AG08396 (cell line): ENCODE data around the gene INPP5J.
A peak's percentile ranks its signal among the peaks of the same experiment; 100 is the strongest.
"Not testable (repeated sequence)": the region's sequence is repeated elsewhere in the genome, so short reads cannot be mapped to it uniquely, and the experiment has no call there.

Source experiments
- DNase-seq: peaks from one replicate; pipeline ENCODE4 v3.0.0; 2012; ENCODE audit warnings: low spot score, mixed read lengths

The INPP5J gene, protein sequence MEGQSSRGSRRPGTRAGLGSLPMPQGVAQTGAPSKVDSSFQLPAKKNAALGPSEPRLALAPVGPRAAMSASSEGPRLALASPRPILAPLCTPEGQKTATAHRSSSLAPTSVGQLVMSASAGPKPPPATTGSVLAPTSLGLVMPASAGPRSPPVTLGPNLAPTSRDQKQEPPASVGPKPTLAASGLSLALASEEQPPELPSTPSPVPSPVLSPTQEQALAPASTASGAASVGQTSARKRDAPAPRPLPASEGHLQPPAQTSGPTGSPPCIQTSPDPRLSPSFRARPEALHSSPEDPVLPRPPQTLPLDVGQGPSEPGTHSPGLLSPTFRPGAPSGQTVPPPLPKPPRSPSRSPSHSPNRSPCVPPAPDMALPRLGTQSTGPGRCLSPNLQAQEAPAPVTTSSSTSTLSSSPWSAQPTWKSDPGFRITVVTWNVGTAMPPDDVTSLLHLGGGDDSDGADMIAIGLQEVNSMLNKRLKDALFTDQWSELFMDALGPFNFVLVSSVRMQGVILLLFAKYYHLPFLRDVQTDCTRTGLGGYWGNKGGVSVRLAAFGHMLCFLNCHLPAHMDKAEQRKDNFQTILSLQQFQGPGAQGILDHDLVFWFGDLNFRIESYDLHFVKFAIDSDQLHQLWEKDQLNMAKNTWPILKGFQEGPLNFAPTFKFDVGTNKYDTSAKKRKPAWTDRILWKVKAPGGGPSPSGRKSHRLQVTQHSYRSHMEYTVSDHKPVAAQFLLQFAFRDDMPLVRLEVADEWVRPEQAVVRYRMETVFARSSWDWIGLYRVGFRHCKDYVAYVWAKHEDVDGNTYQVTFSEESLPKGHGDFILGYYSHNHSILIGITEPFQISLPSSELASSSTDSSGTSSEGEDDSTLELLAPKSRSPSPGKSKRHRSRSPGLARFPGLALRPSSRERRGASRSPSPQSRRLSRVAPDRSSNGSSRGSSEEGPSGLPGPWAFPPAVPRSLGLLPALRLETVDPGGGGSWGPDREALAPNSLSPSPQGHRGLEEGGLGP

DNA sequence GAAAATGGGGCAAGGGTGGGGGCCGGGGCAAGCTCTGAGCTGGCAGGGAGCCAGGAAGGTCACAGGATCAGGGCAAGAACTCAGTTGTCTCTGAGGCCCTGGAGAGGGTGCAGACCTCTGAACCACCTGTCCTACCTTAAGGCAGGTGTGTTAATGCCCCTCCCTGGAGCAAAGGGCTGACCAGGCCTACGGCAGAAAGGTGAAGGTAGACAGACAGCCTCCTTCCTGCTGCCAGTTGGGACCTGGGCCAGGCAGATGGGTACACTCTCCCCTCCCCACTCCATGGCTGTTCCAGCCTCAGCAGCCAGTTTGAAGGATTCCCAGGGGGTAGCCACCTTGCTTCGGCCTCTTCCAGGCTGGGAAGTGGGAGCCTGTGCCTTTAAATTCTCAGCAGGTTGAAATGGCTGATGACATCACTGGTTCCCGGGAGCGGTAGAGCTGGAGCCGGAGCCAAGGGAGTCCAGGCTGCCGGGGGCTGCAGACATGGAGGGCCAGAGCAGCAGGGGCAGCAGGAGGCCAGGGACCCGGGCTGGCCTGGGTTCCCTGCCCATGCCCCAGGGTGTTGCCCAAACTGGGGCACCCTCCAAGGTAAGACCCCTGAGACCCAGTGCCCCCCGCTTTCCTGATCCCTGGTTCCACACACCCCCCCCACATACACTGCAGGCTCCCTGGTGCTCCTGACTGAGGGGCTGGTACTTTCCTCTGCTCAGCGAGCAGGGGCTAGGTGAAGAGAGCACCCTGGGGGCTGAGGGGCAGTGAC, at the start of gene INPP5J:
TSS of gene INPP5J (plus strand) at position 435 of the 760 bp plus-strand sequence. CDS start at position 484, 49 bp downstream.
- peak; percentile 77 for DNase-seq

DNA sequence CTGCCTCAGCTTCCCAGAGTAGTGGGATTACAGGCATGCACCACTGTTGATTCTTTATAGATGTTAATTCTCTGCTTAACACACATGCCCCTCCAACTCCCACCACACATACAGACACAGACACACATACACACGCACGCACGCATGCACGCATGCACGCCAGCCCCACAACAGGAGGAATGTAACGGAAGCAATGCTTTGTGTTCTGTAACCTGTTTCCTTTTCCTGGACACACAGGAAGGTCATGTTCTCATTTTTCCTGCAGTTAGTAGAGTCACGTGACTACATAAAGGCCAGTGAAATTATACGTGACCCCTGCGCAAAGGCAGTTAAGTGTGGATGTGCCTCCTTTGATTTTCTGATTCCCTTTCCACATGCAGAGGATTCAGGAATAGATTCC, 49.6 kb upstream of the INPP5J start:
- not testable (repeated sequence) for DNase-seq

DNA sequence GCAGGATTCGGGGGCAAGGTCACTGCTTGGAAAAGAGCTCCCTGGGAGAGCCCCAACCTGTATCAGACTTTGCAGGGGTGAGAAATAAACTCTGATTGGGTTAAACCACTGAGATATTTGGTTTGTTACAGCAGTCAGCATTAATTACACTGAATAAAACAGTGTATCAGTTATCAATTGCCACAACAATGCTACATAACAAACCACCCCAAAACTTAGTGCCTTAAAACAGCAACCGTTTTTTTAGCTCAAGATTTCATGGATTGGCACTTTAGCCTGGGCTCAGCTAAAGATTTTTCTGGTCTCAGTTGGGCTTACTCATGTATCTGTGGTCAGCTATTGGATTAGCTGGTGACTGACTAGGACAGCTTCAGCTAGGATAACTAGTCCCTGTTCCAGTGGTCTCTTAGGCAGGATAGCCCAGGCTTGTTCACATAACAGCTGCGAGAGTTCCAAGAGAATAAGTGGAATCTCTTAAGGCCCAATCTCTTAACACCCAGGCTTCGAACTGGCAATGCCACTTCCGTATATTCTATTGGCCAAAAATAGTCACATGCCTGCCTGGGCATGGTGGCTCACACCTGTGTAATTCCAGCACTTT, 49.1 kb upstream of the INPP5J start:
- DNase-seq = not testable (repeated sequence)

DNA sequence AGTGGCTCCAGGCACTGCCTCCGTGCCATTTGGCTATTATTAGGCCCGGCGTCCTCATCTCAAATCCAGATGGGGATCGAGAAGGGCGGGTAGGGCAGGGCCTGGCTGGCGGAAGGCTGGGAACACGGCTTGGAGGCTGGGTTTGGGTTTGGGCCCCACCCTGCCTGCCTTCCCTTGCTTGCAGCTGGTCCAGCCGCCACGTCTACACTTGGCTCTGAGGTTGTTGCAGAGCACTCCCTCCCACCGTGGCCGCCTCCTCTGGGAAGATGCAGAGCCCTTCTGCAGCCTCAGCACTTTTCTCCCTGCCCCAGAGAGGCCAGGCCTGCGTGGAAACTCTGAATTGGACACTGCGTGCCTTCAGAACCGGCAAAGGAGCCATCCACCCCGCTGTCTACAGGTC, 46.8 kb upstream of the INPP5J start:
- DNase-seq = peak; percentile 69

DNA sequence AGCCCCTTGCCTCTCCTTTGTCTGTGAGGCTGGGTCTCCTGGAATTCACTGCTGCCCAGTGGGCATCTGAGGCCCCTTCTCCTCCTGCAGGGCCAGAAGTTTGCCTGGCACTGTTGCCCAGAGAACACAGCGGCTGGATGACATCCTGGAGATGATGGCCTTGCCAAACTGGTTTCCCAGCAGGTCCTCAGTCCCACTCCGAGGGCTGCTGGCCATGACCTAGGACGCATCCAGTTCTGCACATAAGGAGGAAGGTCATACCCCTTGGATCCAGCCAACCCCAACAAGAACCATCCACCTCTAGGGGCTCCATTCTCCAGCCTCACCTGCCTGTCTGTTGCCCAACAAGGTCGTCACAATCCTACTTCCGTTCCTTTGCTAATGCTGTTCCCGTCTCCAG, 45.1 kb upstream of the INPP5J start:
- no peak for DNase-seq

DNA sequence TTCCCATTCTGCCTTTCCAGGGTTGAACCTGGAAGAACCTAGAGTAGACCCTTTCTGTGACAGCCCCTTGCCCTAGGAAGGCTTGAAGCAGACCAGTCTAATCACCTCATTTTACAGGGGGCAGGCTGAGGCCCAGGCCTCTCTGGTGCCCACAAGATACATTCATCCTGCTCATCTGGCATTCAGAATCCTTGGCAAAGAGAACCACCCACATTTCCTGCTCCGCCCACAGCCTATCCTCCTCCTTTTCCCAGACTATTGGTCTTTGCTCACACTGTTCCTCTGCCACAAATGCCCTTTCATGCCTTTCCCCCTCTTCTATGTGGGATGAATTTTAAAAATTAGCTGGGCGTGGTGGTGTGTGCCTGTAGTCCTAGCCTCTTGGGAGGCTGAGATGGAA, 44.4 kb upstream of the INPP5J start:
- DNase-seq = peak; percentile 29

DNA sequence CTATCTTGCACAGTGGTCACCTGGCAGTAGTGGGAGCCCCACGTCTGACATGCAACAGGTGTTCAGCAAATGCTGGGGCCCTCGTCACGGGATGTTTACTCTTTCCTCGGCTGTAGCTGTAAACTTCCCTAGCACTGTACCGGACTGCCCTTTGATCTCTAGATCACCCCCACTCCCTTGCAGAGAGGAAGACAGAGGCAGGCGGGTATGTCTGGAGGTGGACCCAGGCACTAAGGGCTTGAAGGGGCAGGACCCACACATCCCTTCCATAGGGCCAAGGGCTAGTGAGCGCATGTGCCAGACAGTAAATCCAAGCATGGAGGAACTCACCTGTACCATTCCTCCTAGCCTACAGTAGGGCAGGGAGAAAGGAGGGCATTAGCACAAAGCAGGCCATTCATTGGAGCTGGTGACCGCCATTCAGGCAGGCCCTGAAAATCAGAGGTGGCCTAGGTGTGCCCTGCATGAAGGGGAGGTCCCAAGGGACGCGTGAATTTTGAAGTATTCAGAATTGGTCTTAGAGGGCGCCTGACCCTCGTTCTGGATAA, 43.6 kb upstream of the INPP5J start:
- no peak for DNase-seq

DNA sequence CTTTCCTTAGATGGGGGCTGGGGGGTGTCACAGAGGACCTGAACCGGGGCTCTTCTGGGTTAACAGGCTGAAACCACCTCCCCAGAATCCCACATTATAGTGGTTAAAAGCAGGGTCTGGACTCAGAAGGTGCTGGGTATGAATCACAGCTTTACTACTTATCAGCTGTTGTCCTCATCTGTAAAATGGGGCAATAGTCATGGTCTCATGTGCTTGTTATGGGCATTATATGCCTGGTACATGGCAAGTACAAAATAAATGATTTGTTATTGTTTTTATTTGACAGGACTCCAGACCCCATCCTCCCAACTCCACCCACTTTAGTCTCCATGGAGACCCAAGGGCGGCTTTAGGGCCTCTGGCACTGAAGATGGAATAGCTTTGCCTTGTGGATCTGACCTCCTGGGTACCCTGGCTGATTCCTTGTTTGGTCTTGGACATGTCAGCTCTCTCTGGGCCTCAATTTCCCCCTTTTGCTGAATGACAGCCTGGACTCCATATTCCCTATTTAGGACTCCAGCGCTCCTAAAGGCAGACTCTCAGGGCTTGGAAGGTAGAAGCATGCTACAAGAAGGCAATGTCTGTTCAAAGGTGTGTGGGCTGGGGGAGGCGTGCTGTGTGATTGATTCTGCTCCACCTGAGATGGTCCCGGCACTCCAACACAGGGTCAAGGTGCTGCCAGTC, 42.5 kb upstream of the INPP5J start:
- DNase-seq = no peak

DNA sequence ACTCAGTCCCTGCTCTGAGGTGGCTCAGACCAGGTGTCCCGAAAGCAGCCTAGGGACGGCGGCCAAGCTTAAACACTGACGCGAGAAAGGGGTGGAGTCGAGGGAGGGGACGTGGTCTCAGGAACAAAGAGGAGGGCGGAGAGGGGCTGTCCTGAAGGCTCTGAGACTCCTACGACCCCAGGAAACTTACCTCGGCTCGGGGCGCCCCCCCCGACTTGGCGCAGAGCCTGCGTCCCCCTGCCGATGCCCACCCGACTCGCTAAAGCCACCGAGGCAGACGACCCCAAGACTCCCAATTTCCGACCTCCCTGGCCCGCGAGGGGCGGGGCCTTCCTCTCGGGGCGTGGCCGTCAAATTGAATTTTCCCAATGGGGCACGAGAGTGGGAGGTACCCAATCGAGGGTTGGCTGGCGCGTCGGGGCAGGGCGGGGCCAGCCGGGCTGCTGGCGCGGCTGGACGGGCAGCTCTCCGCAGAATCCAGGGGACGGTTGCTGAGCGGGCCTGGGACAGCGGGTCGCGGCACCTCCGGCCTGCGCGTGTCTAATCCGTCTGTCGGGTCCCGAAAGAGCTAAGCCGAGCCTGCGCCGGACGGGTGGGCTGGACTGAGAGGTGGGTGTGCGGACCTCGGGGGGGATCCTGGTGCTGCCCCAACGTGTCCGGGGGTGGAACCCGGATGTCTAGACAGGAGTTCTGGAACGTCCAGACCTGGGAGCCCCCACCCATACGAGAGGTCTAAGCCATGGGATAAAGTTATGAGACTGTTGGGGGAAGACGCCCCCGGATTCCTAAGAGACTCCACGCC, 41.7 kb upstream of the INPP5J start, which contains the start of gene SMTN:
TSS of gene SMTN (plus strand) at position 471 of the 802 bp plus-strand sequence. CDS start 1,941 bp downstream, outside the sequence.
- DNase-seq = peak; percentile 95

DNA sequence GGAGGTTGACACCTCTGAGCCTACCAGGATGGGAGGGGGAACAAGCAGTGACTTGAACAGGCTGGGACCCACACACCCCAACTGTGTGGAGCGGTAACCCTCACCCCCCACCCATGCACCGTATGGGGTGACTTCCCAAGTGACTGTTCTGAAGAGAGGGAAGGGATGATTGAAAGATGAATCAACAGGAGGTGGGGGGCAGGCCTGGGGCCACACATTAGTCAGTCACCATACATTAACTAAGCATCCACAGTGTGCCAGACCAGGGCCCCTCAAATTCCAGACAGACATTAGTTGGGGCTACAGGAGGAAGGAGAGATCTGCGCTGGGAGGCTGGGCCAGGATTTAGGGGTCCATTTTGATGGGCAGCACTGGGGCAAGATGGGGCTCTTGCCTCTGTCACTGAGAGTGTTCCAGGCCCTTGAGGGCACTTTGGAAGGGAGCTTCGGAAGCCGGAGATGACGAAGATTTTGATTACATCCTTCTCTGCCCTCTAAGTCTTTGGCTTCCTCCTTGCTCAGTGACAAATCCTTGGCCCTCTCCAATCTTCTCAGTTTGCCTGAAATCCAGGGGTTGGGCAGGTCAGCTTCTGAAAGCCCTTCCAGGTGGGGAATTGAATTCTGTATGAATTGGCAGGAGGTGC, 40.7 kb upstream of the INPP5J start:
- peak; percentile 53 for DNase-seq

DNA sequence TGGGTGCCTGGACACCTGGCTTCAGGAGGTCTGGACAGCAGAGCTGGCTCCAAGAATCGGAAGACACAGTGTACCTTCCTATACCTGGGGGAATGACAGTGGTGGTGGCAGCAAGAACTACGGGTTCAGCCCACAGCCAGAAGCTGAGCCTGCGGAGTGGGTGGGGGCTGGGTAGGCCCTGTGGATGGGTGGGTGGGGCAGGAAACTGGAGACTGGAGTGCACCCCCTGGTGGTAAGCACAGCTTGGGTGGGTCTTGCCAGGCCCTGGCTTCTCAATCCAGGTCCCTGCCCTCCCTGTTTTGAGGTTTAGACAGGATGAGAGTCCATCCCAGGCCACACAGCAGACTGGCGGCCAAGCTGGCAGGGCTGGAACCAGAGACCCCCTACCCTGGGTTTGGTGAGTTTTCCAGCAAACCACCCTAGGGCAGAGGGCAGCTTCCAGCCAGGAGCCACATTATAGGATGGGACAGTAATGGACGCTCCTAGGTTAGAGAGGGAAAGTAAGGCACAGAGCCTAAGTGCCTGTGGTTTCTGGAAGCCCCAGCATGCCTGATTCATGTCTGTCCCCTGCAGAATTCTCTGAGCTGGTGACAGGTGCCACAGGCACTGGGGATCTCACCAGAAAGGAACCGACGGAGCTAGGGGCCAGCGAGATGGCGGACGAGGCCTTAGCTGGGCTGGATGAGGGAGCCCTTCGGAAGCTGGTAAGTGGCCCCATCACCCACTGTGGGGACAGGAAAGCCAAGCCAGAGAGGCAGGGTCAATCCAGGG, 40.0 kb upstream of the INPP5J start:
- DNase-seq = peak; percentile 86

DNA sequence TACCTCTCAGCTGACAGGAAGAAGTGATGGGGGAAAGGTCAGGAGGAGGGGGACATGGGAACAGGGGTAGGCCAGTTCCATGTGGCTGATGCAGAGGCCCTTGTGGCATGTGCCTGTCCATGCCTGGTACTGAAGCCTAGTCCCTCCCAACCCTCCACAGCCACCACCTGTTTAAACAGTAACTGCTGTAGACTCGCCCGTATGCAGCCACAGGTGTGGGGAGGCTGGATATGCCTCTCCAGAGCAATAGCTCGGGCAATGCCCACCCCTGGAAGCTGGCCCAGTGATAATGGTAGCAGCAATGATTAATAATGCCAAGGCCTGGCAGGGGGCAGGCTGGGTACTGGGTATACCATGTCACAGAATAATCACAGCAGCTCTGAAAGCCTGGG, 39.4 kb upstream of the INPP5J start:
- no peak for DNase-seq

DNA sequence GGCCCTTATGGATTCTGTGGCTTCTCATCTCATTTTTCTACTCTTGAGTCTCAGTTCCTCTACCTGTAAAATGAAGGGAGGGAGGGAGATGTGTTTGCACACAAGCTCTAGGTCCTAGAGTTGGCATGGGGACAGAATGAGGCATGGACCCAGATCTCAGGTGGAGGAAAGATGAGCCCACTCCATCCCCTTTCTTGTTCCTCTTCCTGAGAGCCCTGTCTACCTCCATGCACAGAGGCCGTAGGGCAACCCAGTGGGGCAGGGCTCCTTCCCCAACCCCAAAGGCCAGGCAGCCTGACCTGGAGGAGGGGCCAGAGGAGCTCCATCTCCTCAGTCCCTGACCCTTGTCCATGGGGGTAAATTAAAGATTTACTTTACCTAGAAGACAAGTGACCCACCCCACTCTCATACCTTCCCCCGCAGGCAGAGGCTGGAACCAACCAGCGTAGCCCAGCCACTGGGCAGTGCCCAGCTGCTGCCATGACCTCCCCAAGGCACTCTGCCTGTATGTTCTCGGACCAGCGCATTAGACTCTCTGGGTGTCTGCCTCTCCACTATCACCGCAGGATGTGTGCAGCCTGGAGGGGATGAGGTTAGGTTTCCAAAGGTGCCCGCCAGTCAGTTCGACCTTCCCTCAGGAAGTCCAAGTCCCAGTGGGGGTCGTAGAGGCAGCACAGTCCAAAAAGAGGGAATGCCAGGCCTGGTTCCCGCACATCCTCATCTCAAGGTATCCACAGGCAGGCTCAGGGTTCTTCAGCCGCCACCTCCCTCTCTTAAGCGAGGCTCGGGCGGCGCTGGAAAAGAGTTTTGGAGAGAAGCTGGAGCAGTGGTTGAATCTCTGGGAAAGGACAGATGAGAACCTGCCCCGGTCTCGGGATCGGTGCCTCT, 38.6 kb upstream of the INPP5J start:
- peak; percentile 28 for DNase-seq

DNA sequence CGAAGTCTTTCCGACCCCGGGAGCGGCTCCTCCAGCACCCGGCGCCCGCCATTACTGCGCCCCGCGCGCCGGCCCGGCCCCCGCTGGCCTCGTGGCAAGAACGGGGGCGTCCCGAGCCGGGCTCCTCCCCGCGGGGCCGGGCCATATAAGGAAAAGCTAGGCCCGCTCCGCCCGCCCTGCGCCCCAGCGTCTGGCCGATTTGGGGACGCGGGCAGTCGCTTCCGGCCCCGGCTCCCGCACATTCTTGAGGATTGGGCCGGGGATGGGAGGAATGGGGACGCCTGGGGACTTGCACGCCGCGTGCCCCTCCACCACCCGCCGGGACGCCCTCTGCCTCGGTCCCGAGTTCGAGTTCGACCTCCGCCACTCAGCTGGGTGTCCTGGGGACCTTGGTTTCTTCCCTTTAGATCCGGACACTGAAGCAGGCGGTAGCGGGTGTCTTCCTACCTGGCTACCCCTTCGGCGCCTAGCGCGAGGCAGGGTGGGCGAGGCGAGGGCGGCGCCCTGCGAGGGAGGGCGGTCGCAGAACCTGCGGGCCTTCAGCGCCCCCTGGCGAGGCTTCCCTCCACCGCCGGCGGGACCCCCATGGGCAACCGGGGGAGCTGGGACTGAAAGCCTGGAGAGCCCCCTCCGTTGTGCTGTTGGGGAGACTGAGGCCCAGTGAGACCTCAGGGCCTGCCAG, 37.8 kb upstream of the INPP5J start:
- peak; percentile 94 for DNase-seq

DNA sequence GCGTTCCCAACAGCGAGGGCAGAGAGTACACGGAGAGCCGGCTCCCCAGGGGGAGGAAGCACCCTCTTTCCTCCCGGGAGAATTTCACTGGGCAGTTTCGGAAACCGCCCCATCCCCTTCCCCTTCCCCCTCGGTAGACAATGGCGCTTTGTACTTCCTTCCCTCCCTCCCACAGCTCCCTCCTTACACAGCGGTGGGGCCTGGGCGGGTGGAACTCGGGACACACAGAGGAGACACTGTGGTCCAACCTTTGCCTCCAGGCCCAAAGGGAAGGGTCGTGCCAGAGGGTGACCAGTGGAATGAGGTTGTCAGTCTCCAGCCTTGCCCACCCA, 37.3 kb upstream of the INPP5J start:
- DNase-seq = no peak

DNA sequence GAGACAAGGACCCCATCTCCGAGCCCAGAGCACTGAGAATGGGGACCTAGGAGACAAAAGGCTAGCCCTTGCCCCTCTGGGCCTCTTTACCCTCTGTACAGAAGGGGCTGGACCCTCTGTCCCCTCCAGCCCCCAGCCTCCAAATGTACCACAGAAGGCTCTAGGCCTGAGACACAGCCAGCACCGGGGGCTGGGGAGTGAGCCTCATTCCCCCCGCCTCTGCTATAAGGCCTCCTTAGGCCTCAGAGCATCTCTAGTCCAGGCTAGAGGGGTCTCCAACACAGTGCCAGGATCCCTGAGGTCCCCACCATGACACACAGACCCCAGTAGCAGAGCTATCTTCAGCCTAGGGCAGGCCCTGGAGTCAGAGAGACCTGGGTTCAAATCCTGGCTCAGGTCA, 36.8 kb upstream of the INPP5J start:
- no peak for DNase-seq
